Right forelimb (tissue), 1 donor: Measurements from ENCODE around the gene TMEM212.
"Not testable (repeated sequence)": the region's sequence is repeated elsewhere in the genome, so short reads cannot be mapped to it uniquely, and the experiment has no call there.

Experiments
- DNase-seq: peaks from one replicate; pipeline ENCODE4 v3.0.0-alpha.2; 2018

The TMEM212 gene

DNA sequence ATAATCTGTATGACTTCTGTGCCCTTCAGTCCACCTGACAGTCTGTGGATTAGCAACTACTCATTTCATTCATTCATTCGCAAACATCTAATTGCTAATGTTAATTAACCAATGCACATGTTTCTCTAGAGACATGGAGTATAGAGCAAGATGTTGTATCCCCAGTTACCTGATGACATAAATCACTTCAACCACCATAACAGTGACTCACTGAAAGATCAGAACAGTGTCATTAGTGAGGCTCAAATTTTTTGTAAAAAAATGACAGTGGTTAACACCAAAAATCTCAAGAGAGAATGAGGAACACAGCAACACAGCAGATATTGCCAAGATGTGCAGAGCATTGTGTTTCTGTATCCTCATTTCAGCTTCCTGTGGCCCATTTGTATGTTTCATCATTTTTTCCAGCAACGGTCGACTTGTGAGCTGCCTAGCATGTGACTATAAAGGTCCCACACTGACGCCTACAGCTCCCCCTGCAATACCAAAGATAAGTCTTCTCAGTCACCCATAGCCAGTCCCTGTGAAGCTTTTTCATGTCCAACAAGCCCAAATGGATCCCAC, 29.2 kb upstream of the TMEM212 start:
- no peak for DNase-seq

GRCh38 chr3:171814662-171815061, 28.5 kb upstream of the TMEM212 start:
- DNase-seq = not testable (repeated sequence)

DNA sequence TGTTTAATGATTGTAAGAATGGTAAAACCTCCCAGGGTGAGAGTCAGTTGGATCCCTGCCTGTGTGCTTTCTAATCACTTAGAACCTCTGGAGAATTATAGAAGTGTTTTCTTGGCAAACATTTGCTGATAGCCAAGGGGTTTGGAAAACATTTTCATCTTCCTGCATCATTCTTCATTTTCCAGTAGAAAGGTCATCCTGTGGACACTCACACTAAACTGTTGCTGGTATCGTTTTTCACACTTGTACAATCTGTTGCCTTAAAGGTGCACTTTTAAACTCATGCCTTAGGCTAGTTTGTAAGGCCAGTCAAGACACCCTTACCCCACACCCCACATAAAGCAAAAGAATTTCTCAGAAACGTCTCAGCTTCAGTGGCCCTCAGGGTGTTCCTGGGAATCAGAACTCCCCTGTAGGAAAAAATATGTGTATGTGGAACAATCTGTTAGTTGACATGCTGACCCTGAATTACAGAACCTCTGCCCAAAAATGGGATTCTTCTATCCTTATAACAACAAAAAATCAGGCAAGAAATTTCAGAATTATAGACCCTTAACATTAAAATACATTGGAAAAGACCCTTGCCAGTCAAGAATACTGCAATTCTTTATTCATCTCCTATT, 27.1 kb upstream of the TMEM212 start:
- no peak for DNase-seq

DNA sequence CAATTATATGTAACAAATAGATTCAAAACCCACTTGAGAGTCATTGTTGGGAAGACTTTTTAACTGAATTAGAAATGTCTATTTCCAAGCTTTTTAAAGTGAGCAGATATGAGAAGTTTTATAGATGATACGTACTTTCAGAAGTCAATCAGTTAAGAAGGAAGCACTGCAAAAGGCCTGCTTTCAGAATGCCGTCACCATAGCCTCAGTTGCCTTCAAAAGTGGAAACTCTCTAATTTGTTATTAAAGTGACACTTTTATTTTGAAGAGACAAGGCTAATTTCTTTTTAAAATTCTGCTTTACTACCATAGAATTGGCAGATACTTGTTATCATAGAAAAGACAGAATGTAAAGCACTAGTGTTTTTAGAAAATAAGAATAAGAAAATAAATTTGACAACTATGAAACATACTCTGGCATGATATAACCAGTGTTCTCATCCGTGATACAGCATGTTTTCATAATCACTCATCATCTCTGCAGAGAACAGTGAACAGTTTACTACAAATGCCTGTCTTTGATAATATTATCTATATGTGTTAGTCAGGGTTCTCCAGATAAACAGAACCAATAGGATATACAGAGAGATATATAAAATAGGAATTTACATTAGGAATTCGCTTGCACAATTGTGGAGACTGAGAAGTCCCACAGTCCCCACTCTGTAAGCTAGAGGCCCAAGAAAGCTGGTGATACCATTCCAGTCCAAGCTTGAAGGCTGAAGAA, 25.9 kb upstream of the TMEM212 start:
- no peak for DNase-seq

DNA sequence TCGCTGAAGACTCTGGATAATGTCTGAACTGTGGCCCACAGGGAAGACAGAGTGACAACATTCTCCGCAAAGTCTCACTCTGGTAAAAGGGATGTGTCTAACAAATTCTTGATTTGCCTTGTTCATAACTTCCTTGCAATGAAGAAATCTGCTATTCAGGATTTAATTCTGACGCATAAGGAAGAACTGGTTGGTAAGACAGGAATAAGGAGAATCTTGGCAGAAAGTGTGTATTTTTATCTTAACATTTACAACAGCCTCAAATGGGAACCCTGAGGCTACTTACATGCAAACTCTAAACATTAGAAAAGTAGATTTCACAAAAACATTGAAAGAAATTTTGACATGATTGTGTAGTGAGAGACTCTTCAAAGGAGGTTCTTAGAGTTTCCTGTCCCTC, 22.1 kb upstream of the TMEM212 start:
- DNase-seq = no peak

DNA sequence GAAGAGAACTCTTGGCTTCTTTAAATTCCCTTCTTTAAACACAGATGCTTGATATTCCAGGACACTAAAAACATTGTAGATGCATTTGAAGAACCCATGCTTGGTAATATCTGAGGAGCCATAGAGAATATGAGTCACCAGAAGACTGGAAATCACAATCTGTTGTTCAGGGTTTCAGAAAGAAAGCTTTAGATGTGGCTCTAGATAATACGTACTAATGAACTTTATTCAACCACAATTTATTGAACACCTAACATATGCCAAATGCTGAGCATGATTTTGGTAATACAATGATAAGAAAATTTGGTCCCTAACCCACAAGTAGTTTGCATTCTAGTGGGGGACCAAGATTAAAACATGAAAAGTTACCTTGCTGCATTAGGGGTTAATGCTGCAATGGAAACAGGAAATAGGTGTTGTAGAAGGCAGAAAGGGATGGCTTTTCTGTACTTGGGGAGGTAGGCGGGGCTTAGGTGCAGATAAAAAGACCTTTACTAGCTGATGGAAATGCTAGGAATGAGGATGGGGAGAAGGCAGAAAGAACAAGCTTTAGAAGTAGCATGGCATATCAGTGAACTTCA, 21.3 kb upstream of the TMEM212 start:
- no peak for DNase-seq

DNA sequence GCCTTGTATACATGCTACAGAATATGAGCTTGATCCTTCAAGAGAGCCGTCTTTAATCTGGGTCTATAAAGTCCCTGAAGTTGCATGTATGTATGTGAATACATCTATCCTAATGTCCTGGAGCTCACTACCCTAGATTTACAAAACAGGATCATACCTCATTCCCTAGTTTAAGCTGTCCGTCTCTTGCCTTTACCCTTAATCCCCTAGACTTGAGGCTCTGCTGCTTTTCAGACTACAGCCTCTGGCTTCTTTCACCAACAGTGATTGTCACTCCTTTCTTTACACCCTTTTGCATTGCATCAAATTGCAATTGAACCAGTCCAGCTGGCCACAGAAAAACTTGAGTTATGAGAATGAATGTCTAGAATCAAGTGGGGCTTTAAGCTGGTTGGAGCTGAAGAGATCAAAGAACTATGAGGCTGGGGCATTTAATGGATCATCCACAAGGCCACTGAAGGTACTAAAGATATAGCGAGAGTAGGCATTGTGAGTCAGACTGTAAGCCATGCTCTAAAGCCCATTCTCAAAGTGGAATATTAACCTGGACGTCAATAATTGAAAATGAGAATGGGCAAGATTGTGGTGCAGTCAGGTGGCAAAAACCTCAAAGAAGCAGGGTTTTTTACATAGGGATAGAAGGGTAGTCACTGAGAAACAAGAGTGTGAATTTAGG, 20.6 kb upstream of the TMEM212 start:
- DNase-seq = no peak

DNA sequence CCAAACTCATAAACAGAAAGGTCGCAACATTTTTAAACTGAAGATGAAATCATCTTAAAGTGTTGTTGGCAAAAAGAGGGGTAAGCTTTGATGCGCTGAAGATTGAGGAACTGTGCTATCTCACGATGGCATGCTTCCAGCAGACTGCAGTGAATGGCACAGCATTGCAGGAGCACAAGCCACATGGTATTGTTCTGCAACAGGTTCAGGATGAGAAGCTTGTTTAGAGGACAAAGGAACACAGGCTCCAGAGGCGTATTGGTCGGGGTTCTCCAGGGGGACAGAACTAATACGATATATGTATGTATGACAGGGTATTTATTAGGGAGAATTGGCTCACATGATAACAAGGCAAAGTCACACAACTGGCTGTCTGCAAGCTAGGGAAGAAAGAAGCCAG, 19.0 kb upstream of the TMEM212 start:
- no peak for DNase-seq

- DNase-seq = no peak
These were observed 18.3 kb upstream of the TMEM212 start for GRCh38 chr3:171824824-171825221.

DNA sequence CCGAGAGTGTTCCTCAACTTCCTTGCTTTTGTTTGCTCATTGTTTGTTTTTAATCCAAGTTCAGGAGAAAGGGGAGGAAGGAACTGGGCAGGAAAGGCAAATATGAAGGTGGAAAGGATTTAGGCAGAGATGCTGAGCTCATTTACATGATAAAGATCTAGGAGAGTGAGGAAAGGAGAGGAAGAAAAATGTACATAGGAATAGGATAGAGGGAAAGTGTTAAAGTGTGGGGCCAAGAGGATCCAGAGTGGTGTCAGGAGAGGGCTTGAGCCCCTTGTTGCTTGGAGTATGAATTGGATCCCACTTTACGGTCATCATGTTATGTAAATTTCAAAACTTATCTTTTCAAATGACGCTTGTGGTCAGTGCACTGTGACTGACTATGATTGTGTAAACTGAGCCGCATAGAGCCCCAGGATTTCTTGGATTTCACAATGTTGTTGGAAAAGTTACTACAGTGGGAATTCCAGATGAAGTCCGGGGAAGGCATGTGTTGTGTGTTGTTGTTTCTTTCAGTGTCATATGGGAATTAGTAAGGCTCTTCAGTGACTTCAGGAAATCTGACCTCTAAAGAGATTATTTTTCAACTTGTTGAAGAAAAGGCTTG, 17.8 kb upstream of the TMEM212 start:
- DNase-seq = no peak

GRCh38 chr3:171827385-171827784, 15.8 kb upstream of the TMEM212 start:
- no peak for DNase-seq

DNA sequence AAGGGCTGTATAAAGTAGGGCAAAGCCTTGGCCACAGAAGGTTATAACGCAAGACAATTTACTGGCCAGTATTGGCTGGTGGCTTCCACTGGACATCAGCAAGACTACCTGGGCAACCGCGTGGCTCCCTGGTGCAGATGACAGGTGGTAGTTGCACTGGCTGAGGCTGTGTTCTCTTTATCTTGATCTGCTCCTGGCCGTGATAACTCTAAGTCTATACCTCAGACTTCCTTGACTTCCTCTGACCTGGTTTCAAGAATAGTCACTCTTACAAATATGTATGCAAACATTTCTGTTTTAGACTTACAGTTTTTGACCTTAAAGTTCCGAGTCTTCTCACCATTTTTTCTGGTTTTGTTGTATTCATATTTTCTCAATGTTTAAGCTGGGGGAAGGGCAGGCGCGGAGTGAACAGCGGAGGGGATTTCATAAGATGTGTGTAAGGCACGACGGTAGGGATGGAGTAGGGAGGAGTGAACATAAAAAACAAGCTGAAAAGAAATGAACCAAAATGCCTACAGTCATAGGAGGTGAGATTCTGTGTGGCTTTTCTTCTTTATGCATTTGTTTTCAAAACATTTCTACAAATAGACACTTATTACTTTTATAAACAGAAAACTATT, 15.2 kb upstream of the TMEM212 start:
- DNase-seq = no peak

DNA sequence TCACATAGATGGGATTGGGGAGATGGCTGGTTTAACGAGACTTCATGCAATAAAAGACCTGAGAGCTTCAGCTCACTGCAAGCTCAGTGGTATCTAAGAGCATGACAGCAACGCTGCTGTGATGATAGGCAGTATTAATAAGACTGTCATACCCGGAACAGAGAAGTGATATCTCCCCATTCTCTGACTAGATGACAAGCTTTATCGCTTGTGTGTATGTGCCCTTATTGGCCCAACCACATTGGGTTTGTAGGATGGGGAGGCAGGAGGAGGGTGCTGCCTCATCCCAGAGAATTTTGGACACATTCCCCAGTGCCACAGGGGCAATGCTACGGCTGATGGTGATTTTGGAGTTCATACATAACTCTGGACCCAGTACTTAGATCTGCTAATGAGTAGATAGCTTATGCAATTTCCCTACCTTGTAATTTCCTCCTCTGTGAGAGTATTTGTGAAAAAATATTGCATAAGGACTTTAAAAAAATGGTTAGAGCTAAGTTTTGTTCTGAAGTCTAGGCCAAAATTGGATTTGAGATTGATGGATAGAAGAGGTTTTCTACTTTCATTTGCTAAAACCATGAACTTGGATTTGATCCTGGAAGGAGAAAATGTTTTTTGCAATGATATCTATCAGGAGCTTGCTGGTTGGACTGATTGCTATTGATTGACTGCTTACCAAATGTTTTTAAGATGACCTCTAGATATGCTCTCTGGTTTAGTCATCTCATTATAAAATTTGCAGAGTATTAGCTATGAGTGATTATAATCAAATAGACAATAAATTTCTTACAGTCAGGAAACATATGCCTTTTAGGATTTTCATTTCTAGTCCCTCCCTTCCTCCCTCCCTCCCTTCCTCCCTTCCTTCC, 14.0 kb upstream of the TMEM212 start:
- DNase-seq = no peak

- peak; percentile 80 for DNase-seq
These were observed 13.2 kb upstream of the TMEM212 start for GRCh38 chr3:171829841-171830517.

DNA sequence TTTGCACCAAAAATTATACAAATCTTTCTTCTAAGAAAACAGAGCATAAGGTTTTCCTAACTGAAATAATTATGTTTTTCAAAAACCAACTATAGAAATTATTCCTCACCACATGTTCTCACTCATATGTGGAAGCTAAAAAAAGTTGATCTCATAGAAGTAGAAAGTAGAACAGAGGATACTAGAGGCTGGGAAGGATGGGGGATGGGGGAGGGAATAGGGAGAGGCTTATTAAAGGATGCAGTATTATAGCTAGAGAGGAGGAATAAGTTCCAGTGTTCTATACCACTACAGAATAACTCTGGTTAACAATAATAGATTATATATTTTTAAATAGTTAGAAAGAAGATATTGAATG, 12.7 kb upstream of the TMEM212 start:
- no peak for DNase-seq

- DNase-seq = no peak
These were observed 11.2 kb upstream of the TMEM212 start for GRCh38 chr3:171831936-171832335.

- DNase-seq = no peak
These were observed 10.2 kb upstream of the TMEM212 start for GRCh38 chr3:171832989-171833388.

DNA sequence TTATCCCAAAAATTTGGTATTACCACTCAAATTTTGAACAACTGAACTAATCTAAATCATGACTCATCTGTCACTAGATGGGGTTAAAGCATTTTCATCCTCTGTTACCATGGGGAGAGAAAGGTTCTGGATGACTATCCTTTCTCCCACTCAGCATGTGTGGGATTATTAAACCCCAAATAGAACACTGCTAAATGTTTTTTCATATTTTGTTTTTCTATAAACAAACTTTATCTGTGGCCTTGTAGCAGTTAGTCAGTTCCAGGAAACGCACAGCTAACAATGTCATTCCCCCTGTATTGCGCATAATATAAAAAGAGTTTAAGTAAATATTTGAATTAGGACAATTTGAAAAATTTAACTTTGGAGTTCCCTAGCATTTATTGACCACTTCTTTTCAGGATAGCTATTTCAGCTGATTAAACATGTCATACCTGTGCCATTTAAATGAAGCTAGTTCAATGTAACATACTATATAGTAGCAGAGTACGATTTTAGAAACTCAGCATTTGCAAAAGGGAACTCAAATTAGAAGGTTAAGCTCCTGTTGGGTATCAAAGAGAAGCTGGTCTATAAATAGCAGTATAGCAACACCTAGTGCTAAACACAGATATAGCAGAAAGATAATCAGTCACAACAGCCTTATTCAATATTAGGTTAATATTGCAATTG, 9.2 kb upstream of the TMEM212 start:
- no peak for DNase-seq

- DNase-seq = no peak
These were observed 8.7 kb upstream of the TMEM212 start for GRCh38 chr3:171834461-171834801.

- no peak for DNase-seq
These were observed 8.0 kb upstream of the TMEM212 start for GRCh38 chr3:171835116-171835515.

DNA sequence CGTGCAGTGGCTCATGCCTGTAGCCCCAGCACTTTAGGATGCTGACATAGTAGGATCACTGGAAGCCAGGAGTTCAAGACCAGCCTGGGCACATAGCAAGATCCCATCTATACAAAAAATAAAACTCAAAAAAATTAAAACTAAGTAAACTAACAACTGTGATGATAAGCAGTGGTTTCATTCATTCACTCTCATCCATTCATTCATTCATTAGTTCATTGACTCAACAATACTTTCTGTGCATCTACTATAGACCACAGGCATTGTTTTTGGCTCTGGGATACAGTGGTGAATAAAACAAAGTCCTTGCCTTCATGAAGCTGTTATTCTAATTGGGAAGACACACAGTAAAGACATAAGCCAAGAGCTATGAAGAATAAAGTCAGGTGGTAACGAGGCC, 7.5 kb upstream of the TMEM212 start:
- DNase-seq = no peak
